Endodermal cell (in vitro differentiated cells): Measurements from ENCODE around the gene GPC4. TPM values are rescaled to one million over a fixed set of nuclear protein-coding genes. Genes with fewer than 3 reads are reported as not detected.
A peak's percentile ranks its signal among the peaks of the same experiment; 100 is the strongest.
"Not testable (repeated sequence)": the region's sequence is repeated elsewhere in the genome, so short reads cannot be mapped to it uniquely, and the experiment has no call there.

Source experiments
- DNase-seq: peaks from one replicate; pipeline ENCODE4 v3.0.0-alpha.2; 2017
- H3K27ac ChIP-seq: 2 replicates; pipeline ENCODE4 v1.5.1; 2013; ENCODE audit warnings: mild to moderate bottlenecking, low read depth, low read length, moderate library complexity
- H3K27me3 ChIP-seq: 2 replicates; pipeline ENCODE4 v1.6.1; 2013; ENCODE audit warnings: mild to moderate bottlenecking, low read length, moderate library complexity; ENCODE audit not compliant: insufficient read depth, control insufficient read depth, poor library complexity, severe bottlenecking
- H3K36me3 ChIP-seq: 2 replicates; pipeline ENCODE4 v1.7.0; 2013; ENCODE audit warnings: mild to moderate bottlenecking, low read length, moderate library complexity; ENCODE audit not compliant: control insufficient read depth, insufficient read depth
- H3K4me1 ChIP-seq: one replicate; pipeline ENCODE4 v1.7.0; 2013; ENCODE audit warnings: low read length; ENCODE audit not compliant: control insufficient read depth, insufficient read depth
- H3K4me3 ChIP-seq: 2 replicates; pipeline ENCODE4 v1.5.1; 2013; ENCODE audit warnings: mild to moderate bottlenecking, low read length, moderate library complexity
- H3K9ac ChIP-seq: 2 replicates; pipeline ENCODE4 v1.6.1; 2013; ENCODE audit warnings: mild to moderate bottlenecking, low read length, moderate library complexity; ENCODE audit not compliant: poor library complexity, severe bottlenecking; ENCODE audit errors: extremely low read depth
- H3K9me3 ChIP-seq: 2 replicates; pipeline ENCODE4 v1.6.1; 2013; ENCODE audit warnings: mild to moderate bottlenecking, low read length, moderate library complexity; ENCODE audit not compliant: control insufficient read depth
- H3K27ac Mint-ChIP-seq: 2 replicates; pipeline ENCODE4 v1.8.0; 2020; ENCODE audit warnings: mixed read lengths
- H3K27me3 Mint-ChIP-seq: 2 replicates; pipeline ENCODE4 v1.8.0; 2021; ENCODE audit warnings: mild to moderate bottlenecking, mixed read lengths; ENCODE audit not compliant: insufficient read depth
- H3K36me3 Mint-ChIP-seq: 2 replicates; pipeline ENCODE4 v1.8.0; 2020; ENCODE audit warnings: low read depth, mixed read lengths
- H3K4me1 Mint-ChIP-seq: 2 replicates; pipeline ENCODE4 v1.8.0; 2020; ENCODE audit warnings: mixed read lengths
- H3K4me3 Mint-ChIP-seq: 2 replicates; pipeline ENCODE4 v1.8.0; 2020; ENCODE audit warnings: mild to moderate bottlenecking, moderate library complexity, mixed read lengths
- H3K9me3 Mint-ChIP-seq: 2 replicates; pipeline ENCODE4 v1.8.0; 2020; ENCODE audit warnings: mild to moderate bottlenecking, mixed read lengths
- CTCF ChIP-seq: fragments of 200-600 bp; sonication (generic); conservative IDR thresholded peaks from 2 replicates; pipeline ENCODE4 v1.5.0; 2021; ENCODE audit warnings: antibody characterized with exemption, mild to moderate bottlenecking
- WGBS, 2 experiments: methylation state at CpG; one replicate each; pipeline versions ENCODE4 v1.1.5 to v1.1.7; 2013; ENCODE audit warnings: missing lambda C conversion rate in 2 of 2, mixed read lengths in 1 of 2; ENCODE audit not compliant: insufficient coverage in 1 of 2, insufficient read length in 1 of 2; 5-methylcytosine and 5-hydroxymethylcytosine counted together
- total RNA-seq, 2 donors: library from RNA; stranded (reverse); fragmentation: NEBNext Ultra II Directional in 1 of 2; extraction: Animal tissue kit (Norgen Biotek cat#: 25700) in 1 of 2; gene quantifications; 2 replicates in 1 of 2; 3 replicates in 1 of 2; pipeline ENCODE4 v1.2.1, GENCODE V29; 2021

Gene GPC4
- total RNA-seq, 2 donors from 2014 or later = 281 to 829 TPM

GRCh38 chrX:133287860-133288259 is 127.4 kb downstream of the GPC4 start:
- no peak for TF ChIP-seq CTCF
- peaks cover 2% of the 10 kb centered on the region for H3K9me3 Mint-ChIP-seq
- no peak overlapping the region for H3K9ac ChIP-seq
- H3K27ac Mint-ChIP-seq = no peak overlapping the region
- H3K9me3 ChIP-seq = no peaks in the 10 kb centered on the region
- H3K4me3 ChIP-seq = no peak overlapping the region
- no peak overlapping the region for H3K27ac ChIP-seq
- no peaks in the 10 kb centered on the region for H3K4me1 Mint-ChIP-seq
- peaks cover 3% of the 10 kb centered on the region for H3K36me3 Mint-ChIP-seq
- H3K36me3 ChIP-seq = no peaks in the 10 kb centered on the region
- H3K27me3 Mint-ChIP-seq = no peaks in the 10 kb centered on the region
- no peak for DNase-seq
- H3K27me3 ChIP-seq = no peaks in the 10 kb centered on the region
- 100% methylated on average over 1 of the region's 1 CpG; no CpG with 5 or more reads in 1 of the 2 experiments for WGBS, 2 experiments
- H3K4me3 Mint-ChIP-seq = no peak overlapping the region
- H3K4me1 ChIP-seq = no peaks in the 10 kb centered on the region

DNA sequence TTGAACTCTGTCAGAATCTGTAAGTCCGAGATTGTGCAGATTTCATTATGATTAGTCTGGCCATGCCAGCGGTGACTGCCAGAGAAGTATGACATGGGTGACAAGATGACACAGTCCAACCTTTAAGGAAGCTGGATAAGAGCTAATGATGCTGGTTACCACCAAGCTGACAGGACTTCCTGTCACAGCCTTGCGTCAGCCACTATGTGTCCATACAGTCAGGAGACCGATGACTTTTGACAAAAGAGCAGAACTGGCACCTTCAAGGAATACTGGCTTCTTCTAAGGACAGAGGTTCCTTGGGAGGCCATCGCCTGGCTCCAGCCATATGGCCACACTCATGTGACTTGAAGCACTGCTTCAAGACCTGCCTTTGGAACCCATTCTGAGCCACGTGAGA is 129.9 kb downstream of the GPC4 start:
- WGBS, 2 experiments = 90 to 94% methylated on average over 2 to 6 of the region's 6 CpGs
- H3K9ac ChIP-seq = no peak overlapping the region
- Mint-ChIP-seq H3K9me3 (peaks cover 26% of the 10 kb centered on the region), H3K27me3 (no peaks in the 10 kb centered on the region), H3K4me1 (no peaks in the 10 kb centered on the region), H3K27ac (no peak overlapping the region), H3K36me3 (peaks cover 11% of the 10 kb centered on the region), H3K4me3 (no peak overlapping the region)
- no peak for TF ChIP-seq CTCF
- no peaks in the 10 kb centered on the region for H3K36me3 ChIP-seq
- H3K4me1 ChIP-seq = no peaks in the 10 kb centered on the region
- H3K4me3 ChIP-seq = no peak overlapping the region
- no peaks in the 10 kb centered on the region for H3K9me3 ChIP-seq
- no peak for DNase-seq
- no peaks in the 10 kb centered on the region for H3K27me3 ChIP-seq
- H3K27ac ChIP-seq = no peak overlapping the region

GRCh38 chrX:133279112-133279730 is 136.1 kb downstream of the GPC4 start:
- H3K36me3 ChIP-seq, H3K4me3 Mint-ChIP-seq, H3K9me3 ChIP-seq, H3K9ac ChIP-seq, H3K4me1 Mint-ChIP-seq, DNase-seq, H3K27ac ChIP-seq, H3K27me3 Mint-ChIP-seq, H3K4me3 ChIP-seq, H3K4me1 ChIP-seq, H3K27me3 ChIP-seq: not testable (repeated sequence)
- H3K9me3 Mint-ChIP-seq = peaks cover 47% of the 10 kb centered on the region
- 80 to 92% methylated on average over 2 to 9 of the region's 9 CpGs for WGBS, 2 experiments
- peak overlapping the region; percentile 23 for H3K27ac Mint-ChIP-seq
- peaks cover 26% of the 10 kb centered on the region for H3K36me3 Mint-ChIP-seq

- no peak overlapping the region for H3K27ac ChIP-seq
- Mint-ChIP-seq H3K27ac (no peak overlapping the region), H3K4me1 (peaks cover 26% of the 10 kb centered on the region), H3K4me3 (no peak overlapping the region), H3K36me3 (peaks cover 12% of the 10 kb centered on the region), H3K9me3 (peaks cover 12% of the 10 kb centered on the region), H3K27me3 (no peaks in the 10 kb centered on the region)
- H3K27me3 ChIP-seq = no peaks in the 10 kb centered on the region
- 90% methylated on average over 3 of the region's 4 CpGs; no CpG with 5 or more reads in 1 of the 2 experiments for WGBS, 2 experiments
- no peak overlapping the region for H3K9ac ChIP-seq
- H3K4me3 ChIP-seq = no peak overlapping the region
- peaks cover 8% of the 10 kb centered on the region for H3K9me3 ChIP-seq
- no peak for TF ChIP-seq CTCF
- DNase-seq = no peak
- H3K4me1 ChIP-seq = no peaks in the 10 kb centered on the region
- H3K36me3 ChIP-seq = no peaks in the 10 kb centered on the region
Measured at GRCh38 chrX:133273180-133273579, 142.1 kb downstream of the GPC4 start.
